K562 (cell line): ENCODE data around the gene TSC22D3. TPM values are rescaled to one million over a fixed set of nuclear protein-coding genes. Genes with fewer than 3 reads are reported as not detected.
A peak's percentile ranks its signal among the peaks of the same experiment; 100 is the strongest.

Source experiments
- ADNP ChIP-seq: fragments of 200-800 bp; sonication (Bioruptor generic); IDR thresholded peaks from 2 replicates; pipeline ENCODE4 v1.6.1; 2016; ENCODE audit warnings: missing genetic modification characterization, missing compliant biosample characterization
- CTBP1 ChIP-seq: fragments of 450-650 bp; IDR thresholded peaks from 2 replicates; pipeline ENCODE4 v1.6.1; 2016; ENCODE audit warnings: borderline replicate concordance
- EGR1 ChIP-seq: fragments of 450-650 bp; conservative IDR thresholded peaks from 2 replicates; pipeline ENCODE4 v1.6.1; 2017; ENCODE audit warnings: mild to moderate bottlenecking
- ELF4 ChIP-seq: fragments of 450-650 bp; formaldehyde crosslinking; IDR thresholded peaks from 2 replicates; pipeline ENCODE4 v1.4.0; 2022; ENCODE audit warnings: missing genetic modification characterization
- ESRRA ChIP-seq: fragments of 450-650 bp; IDR thresholded peaks from 2 replicates; pipeline ENCODE4 v1.6.1; 2014; ENCODE audit warnings: low read depth, mild to moderate bottlenecking, moderate library complexity, borderline replicate concordance
- ETV5 ChIP-seq: sonication (generic); formaldehyde crosslinking; IDR thresholded peaks from 2 replicates; pipeline ENCODE4 v1.4.0; 2020; ENCODE audit warnings: low read depth, mild to moderate bottlenecking, missing genetic modification reagents
- MEF2D ChIP-seq: conservative IDR thresholded peaks from 2 replicates; pipeline ENCODE4 v1.6.1; 2016; ENCODE audit warnings: low read depth, missing genetic modification characterization, missing compliant biosample characterization
- RB1 ChIP-seq: fragments of 450-650 bp; IDR thresholded peaks from 2 replicates; pipeline ENCODE4 v1.6.1; 2017; ENCODE audit warnings: low read depth, mild to moderate bottlenecking
- RFX5 ChIP-seq: IDR thresholded peaks from 2 replicates; pipeline ENCODE4 v1.6.1; 2011; ENCODE audit warnings: low read depth, mild to moderate bottlenecking, improper control_type of control experiment, low read length
- SP1 ChIP-seq: sonication (generic); formaldehyde crosslinking; IDR thresholded peaks from 2 replicates; pipeline ENCODE4 v1.8.1; 2022; ENCODE audit warnings: mild to moderate bottlenecking, missing genetic modification reagents
- ZNF134 ChIP-seq: fragments of 250-450 bp; sonication (Bioruptor Pico); conservative IDR thresholded peaks from 2 replicates; pipeline ENCODE4 v1.4.0; 2020
- ZNF175 ChIP-seq: fragments of 200-800 bp; sonication (Bioruptor generic); IDR thresholded peaks from 2 replicates; pipeline ENCODE4 v1.6.1; 2016; ENCODE audit warnings: low read depth, mild to moderate bottlenecking, missing genetic modification characterization, missing compliant biosample characterization
- ZNF586 ChIP-seq: fragments of 450-650 bp; formaldehyde crosslinking; conservative IDR thresholded peaks from 2 replicates; pipeline ENCODE4 v1.4.0; 2020; ENCODE audit warnings: mild to moderate bottlenecking, moderate library complexity
- polyA plus RNA-seq, 8 experiments: library from polyadenylated mRNA; depleted of rRNA in 4 of 8; stranded (reverse) in 5 of 8; unstranded in 3 of 8; fragments of >200 nt; fragmentation: Nextera tagmentation in 2 of 8; fragmentation: Illumina TruSeq in 1 of 8; extraction: Ambion mirVana in 2 of 8; extraction: Trizol in 1 of 8; gene quantifications; 2 replicates each; pipeline versions ENCODE4 v1.2.1 to v1.2.3, GENCODE V29; 2011 to 2014; ENCODE audit warnings: inconsistent platforms in 1 of 8, missing spikeins in 1 of 8
- total RNA-seq, 7 experiments: library from RNA; depleted of rRNA in 6 of 7; stranded (reverse); fragments of >200 nt in 6 of 7; fragmentation: Illumina TruSeq in 2 of 7; extraction: Trizol in 2 of 7; gene quantifications; 2 replicates each; pipeline versions ENCODE4 v1.2.1 to v1.2.3, GENCODE V29; 2011 to 2021; ENCODE audit warnings: low replicate concordance in 1 of 7
- TF ChIP-seq, protein P1 (sequence below), 2 experiments: fragments of 450-650 bp; formaldehyde crosslinking in 1 of 2; IDR thresholded peaks; 2 replicates each; pipeline versions ENCODE4 v1.4.0 to v1.6.1; 2014 to 2020; ENCODE audit warnings: mild to moderate bottlenecking in 2 of 2, borderline replicate concordance in 1 of 2, low read depth in 1 of 2
- TF ChIP-seq, protein P2 (sequence below): fragments of 250-450 bp; sonication (Bioruptor Pico); IDR thresholded peaks from 2 replicates; pipeline ENCODE4 v1.4.0; 2020; ENCODE audit warnings: mild to moderate bottlenecking
- TF ChIP-seq, protein P3 (sequence below): sonication (generic); formaldehyde crosslinking; IDR thresholded peaks from 2 replicates; pipeline ENCODE4 v1.8.0; 2022; ENCODE audit warnings: missing genetic modification reagents, mild to moderate bottlenecking, moderate library complexity, borderline replicate concordance
- TF ChIP-seq, protein P4 (sequence below), 2 experiments: fragments of 250-450 bp in 1 of 2; fragments of 450-650 bp in 1 of 2; sonication (Bioruptor Pico) in 1 of 2; IDR thresholded peaks; 2 replicates each; pipeline versions ENCODE4 v1.6.1 to v1.8.0; 2016 to 2021; ENCODE audit warnings: mild to moderate bottlenecking in 2 of 2, moderate library complexity in 2 of 2, missing compliant biosample characterization in 1 of 2, missing genetic modification characterization in 1 of 2

TSC22D3 gene
- total and polyA plus RNA-seq, 9 of the 15 experiments (the other 6 are each of a cell fraction or from before 2014, with no cell fraction given): 0.48 to 3.0 (median 0.87) TPM

DNA sequence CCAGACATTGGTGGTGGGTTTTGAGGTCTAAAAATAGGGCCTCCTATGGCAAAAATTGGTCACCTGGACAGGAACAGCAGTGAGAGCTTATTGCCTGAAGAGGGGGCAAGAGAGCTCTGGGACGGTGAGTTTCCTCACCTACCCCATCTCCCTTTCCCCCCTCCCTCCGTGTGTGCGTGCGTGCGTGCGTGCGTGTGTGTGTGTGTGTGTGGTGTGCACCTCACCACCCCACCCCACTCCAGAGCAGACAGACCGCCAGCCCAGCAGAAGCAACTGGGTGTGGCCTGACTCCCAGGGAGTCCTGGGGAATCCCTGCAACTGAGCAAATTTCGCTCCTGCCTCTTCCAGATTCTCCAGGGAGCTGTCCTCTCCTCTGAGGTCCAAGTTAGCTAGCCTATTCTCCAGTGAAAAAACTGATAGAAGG lies 102.6 kb downstream of the TSC22D3 start (continued):
- TF ChIP-seq, protein P1, sequence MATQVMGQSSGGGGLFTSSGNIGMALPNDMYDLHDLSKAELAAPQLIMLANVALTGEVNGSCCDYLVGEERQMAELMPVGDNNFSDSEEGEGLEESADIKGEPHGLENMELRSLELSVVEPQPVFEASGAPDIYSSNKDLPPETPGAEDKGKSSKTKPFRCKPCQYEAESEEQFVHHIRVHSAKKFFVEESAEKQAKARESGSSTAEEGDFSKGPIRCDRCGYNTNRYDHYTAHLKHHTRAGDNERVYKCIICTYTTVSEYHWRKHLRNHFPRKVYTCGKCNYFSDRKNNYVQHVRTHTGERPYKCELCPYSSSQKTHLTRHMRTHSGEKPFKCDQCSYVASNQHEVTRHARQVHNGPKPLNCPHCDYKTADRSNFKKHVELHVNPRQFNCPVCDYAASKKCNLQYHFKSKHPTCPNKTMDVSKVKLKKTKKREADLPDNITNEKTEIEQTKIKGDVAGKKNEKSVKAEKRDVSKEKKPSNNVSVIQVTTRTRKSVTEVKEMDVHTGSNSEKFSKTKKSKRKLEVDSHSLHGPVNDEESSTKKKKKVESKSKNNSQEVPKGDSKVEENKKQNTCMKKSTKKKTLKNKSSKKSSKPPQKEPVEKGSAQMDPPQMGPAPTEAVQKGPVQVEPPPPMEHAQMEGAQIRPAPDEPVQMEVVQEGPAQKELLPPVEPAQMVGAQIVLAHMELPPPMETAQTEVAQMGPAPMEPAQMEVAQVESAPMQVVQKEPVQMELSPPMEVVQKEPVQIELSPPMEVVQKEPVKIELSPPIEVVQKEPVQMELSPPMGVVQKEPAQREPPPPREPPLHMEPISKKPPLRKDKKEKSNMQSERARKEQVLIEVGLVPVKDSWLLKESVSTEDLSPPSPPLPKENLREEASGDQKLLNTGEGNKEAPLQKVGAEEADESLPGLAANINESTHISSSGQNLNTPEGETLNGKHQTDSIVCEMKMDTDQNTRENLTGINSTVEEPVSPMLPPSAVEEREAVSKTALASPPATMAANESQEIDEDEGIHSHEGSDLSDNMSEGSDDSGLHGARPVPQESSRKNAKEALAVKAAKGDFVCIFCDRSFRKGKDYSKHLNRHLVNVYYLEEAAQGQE (IDR thresholded peaks at IDR 0.05; ENCODE audit: borderline replicate concordance): peak; percentile 76
- TF ChIP-seq, protein P1 (CRISPR knock-in tag; IDR thresholded peaks at IDR 0.05; ENCODE audit: low read depth): no peak
- TF ChIP-seq, protein P2, sequence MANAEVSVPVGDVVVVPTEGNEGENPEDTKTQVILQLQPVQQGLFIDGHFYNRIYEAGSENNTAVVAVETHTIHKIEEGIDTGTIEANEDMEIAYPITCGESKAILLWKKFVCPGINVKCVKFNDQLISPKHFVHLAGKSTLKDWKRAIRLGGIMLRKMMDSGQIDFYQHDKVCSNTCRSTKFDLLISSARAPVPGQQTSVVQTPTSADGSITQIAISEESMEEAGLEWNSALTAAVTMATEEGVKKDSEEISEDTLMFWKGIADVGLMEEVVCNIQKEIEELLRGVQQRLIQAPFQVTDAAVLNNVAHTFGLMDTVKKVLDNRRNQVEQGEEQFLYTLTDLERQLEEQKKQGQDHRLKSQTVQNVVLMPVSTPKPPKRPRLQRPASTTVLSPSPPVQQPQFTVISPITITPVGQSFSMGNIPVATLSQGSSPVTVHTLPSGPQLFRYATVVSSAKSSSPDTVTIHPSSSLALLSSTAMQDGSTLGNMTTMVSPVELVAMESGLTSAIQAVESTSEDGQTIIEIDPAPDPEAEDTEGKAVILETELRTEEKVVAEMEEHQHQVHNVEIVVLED (CRISPR knock-in tag): peak; percentile 87
- TF ChIP-seq ESRRA (peak; percentile 26; the same call in 1 of the 2 replicates), EGR1 (no peak; the same call in 1 of the 2 replicates), ZNF586 (CRISPR knock-in tag) (no peak), SP1 (CRISPR knock-in tag) (peak; percentile 42; the same call in 1 of the 2 replicates), ADNP (tag) (no peak), MEF2D (no peak), RB1 (peak; percentile 67), RFX5 (no peak), CTBP1 (peak; percentile 70; the same call in 1 of the 2 replicates), ZNF134 (CRISPR knock-in tag) (no peak), ZNF175 (no peak), ETV5 (CRISPR knock-in tag) (no peak), ELF4 (CRISPR knock-in tag) (no peak)
- TF ChIP-seq, protein P3, sequence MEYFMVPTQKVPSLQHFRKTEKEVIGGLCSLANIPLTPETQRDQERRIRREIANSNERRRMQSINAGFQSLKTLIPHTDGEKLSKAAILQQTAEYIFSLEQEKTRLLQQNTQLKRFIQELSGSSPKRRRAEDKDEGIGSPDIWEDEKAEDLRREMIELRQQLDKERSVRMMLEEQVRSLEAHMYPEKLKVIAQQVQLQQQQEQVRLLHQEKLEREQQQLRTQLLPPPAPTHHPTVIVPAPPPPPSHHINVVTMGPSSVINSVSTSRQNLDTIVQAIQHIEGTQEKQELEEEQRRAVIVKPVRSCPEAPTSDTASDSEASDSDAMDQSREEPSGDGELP: peak; percentile 67; the same call in 1 of the 2 replicates
- TF ChIP-seq, protein P4, sequence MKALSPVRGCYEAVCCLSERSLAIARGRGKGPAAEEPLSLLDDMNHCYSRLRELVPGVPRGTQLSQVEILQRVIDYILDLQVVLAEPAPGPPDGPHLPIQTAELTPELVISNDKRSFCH (CRISPR knock-in tag; IDR thresholded peaks at IDR 0.05): no peak
- TF ChIP-seq, protein P4 (tag; IDR thresholded peaks at IDR 0.05): peak; percentile 38; the same call in 1 of the 2 replicates
